K562 (cell line): ENCODE data around the gene COL5A3. TPM values are rescaled to one million over a fixed set of nuclear protein-coding genes. Genes with fewer than 3 reads are reported as not detected.

ENCODE experiments used
- ARHGAP35 ChIP-seq: fragments of 450-650 bp; IDR thresholded peaks from 2 replicates; pipeline ENCODE4 v1.6.1; 2018; ENCODE audit not compliant: partially characterized antibody
- CEBPB ChIP-seq: fragments of 450-650 bp; IDR thresholded peaks from 2 replicates; pipeline ENCODE4 v1.6.1; 2016; ENCODE audit warnings: missing genetic modification characterization, missing compliant biosample characterization
- CLOCK ChIP-seq: fragments of 250-450 bp; sonication (Bioruptor Pico); IDR thresholded peaks from 2 replicates; pipeline ENCODE4 v1.4.0; 2020; ENCODE audit warnings: mild to moderate bottlenecking, moderate library complexity, borderline replicate concordance
- CUX1 ChIP-seq: fragments of 200-800 bp; sonication (Bioruptor generic); IDR thresholded peaks from 2 replicates; pipeline ENCODE4 v1.6.1; 2016; ENCODE audit warnings: missing genetic modification characterization, missing compliant biosample characterization
- KLF1 ChIP-seq: fragments of 450-650 bp; IDR thresholded peaks from 2 replicates; pipeline ENCODE4 v1.6.1; 2016; ENCODE audit warnings: missing genetic modification characterization, missing compliant biosample characterization
- MECOM ChIP-seq: fragments of 250-450 bp; sonication (Bioruptor Pico); IDR thresholded peaks from 2 replicates; pipeline ENCODE4 v1.8.0; 2022; ENCODE audit warnings: inconsistent platforms
- ZNF318 ChIP-seq, 2 experiments: fragments of 450-650 bp; IDR thresholded peaks; 2 replicates each; pipeline ENCODE4 v1.6.1; 2016; ENCODE audit warnings: mild to moderate bottlenecking in 2 of 2, borderline replicate concordance in 1 of 2, low read depth in 1 of 2, moderate library complexity in 1 of 2
- polyA plus RNA-seq, 8 experiments: library from polyadenylated mRNA; depleted of rRNA in 4 of 8; stranded (reverse) in 5 of 8; unstranded in 3 of 8; fragments of >200 nt; fragmentation: Nextera tagmentation in 2 of 8; fragmentation: Illumina TruSeq in 1 of 8; extraction: Ambion mirVana in 2 of 8; extraction: Trizol in 1 of 8; gene quantifications; 2 replicates each; pipeline versions ENCODE4 v1.2.1 to v1.2.3, GENCODE V29; 2011 to 2014; ENCODE audit warnings: inconsistent platforms in 1 of 8, missing spikeins in 1 of 8
- total RNA-seq, 7 experiments: library from RNA; depleted of rRNA in 6 of 7; stranded (reverse); fragments of >200 nt in 6 of 7; fragmentation: Illumina TruSeq in 2 of 7; extraction: Trizol in 2 of 7; gene quantifications; 2 replicates each; pipeline versions ENCODE4 v1.2.1 to v1.2.3, GENCODE V29; 2011 to 2021; ENCODE audit warnings: low replicate concordance in 1 of 7
- TF ChIP-seq, protein P1 (sequence below): fragments of 450-650 bp; formaldehyde crosslinking; IDR thresholded peaks from 2 replicates; pipeline ENCODE4 v1.4.0; 2020; ENCODE audit warnings: mild to moderate bottlenecking, moderate library complexity

COL5A3 gene
- total and polyA plus RNA-seq, 9 of the 15 experiments (the other 6 are each of a cell fraction or from before 2014, with no cell fraction given), result 0.01 to 0.02 TPM; not detected in 7

DNA sequence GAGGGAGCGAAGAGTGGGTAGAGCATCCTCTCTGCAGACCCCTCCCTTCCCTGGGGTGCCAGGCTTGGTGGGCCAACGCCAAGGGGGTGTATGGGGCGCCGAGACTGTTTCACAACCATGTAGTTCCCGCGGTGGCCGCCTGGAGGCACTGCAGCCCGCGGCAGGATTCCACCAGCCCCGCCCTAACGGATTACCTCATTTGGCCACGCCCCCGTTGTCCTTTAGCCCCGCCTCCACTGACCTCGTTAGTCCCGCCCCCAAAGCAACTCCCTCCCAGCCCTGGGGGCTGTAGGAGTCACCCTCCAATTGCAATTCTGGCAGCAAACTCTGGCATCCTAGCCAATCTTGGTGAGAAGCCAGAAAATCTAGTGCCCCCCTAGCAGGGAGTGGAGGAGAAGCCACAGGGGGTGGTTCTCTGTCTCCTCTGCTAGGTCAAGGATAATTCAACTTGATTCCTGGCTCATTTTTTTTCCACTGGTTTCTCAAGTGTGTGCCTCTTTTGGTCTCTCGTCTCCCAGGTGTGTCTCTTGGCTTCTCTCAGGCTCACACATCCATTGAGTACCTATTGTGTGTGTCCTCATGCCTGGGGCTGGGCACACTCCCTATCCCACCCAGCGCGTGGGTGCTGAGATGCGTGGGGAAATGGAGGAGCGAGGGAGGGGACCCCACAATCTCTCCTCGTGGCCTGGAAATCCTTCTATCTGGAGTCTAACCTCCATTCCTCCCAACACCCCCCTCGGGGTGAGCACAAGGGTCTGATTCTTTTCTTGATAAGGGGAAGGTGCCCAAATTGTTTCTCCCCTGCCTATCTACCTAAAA is 76.0 kb downstream of the COL5A3 start (continued):
- TF ChIP-seq CLOCK, result no peak
- TF ChIP-seq ARHGAP35, result no peak
- no peak for TF ChIP-seq CUX1
- no peak for TF ChIP-seq MECOM
- TF ChIP-seq, protein P1, sequence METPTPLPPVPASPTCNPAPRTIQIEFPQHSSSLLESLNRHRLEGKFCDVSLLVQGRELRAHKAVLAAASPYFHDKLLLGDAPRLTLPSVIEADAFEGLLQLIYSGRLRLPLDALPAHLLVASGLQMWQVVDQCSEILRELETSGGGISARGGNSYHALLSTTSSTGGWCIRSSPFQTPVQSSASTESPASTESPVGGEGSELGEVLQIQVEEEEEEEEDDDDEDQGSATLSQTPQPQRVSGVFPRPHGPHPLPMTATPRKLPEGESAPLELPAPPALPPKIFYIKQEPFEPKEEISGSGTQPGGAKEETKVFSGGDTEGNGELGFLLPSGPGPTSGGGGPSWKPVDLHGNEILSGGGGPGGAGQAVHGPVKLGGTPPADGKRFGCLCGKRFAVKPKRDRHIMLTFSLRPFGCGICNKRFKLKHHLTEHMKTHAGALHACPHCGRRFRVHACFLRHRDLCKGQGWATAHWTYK (CRISPR knock-in tag), result no peak
- TF ChIP-seq ZNF318 (IDR thresholded peaks at IDR 0.05; ENCODE audit: borderline replicate concordance in 1 of 2, low read depth in 1 of 2), result no peak
- TF ChIP-seq CEBPB, result peak; percentile 96
- 0 out of 2 replicates have a peak, but pooled peaks have one; percentile 45 for TF ChIP-seq KLF1 (tag)
